Right atrium auricular region (tissue), 2 donors: ENCODE measurements around the gene S100A10. TPM values are rescaled to one million over a fixed set of nuclear protein-coding genes. Genes with fewer than 3 reads are reported as not detected.

Experiments
- DNase-seq: peaks from one replicate; pipeline ENCODE4 v3.0.0-alpha.2; 2019; ENCODE audit warnings: low spot score
- H3K27ac ChIP-seq, 2 donors: fragments of 200-600 bp; sonication (generic); 1 replicate in 1 of 2; 2 replicates in 1 of 2; pipeline ENCODE4 v1.5.1; 2016 to 2019
- H3K27me3 ChIP-seq, 2 donors: fragments of 200-600 bp; sonication (generic); one replicate each; pipeline versions ENCODE4 v1.5.1 to v1.6.0; 2017 to 2019
- H3K36me3 ChIP-seq: fragments of 200-600 bp; sonication (generic); one replicate; pipeline ENCODE4 v1.5.1; 2016
- H3K4me1 ChIP-seq, 2 donors: fragments of 200-600 bp; sonication (generic); one replicate each; pipeline versions ENCODE4 v1.5.1 to v1.6.0; 2017 to 2019
- H3K4me3 ChIP-seq, 2 donors: fragments of 200-600 bp; sonication (generic); 1 replicate in 1 of 2; 2 replicates in 1 of 2; pipeline ENCODE4 v1.5.1; 2017 to 2019; ENCODE audit warnings: mild to moderate bottlenecking in 1 of 2, moderate library complexity in 1 of 2
- H3K9me3 ChIP-seq, 2 donors: fragments of 200-600 bp; sonication (generic); one replicate each; pipeline ENCODE4 v1.5.1; 2019
- CTCF ChIP-seq, 2 donors: fragments of 200-600 bp; sonication (generic); IDR thresholded peaks; one replicate each; pipeline ENCODE4 v1.5.1; 2019; ENCODE audit warnings: antibody characterized with exemption in 2 of 2
- total RNA-seq, 2 donors: library from RNA; depleted of rRNA; stranded (reverse); fragments of >200 nt; gene quantifications; one replicate each; pipeline ENCODE4 v1.1.0, GENCODE V29; 2016

S100A10 gene
- total RNA-seq, 2 donors from 2014 or later: 75.2 to 116 TPM

DNA sequence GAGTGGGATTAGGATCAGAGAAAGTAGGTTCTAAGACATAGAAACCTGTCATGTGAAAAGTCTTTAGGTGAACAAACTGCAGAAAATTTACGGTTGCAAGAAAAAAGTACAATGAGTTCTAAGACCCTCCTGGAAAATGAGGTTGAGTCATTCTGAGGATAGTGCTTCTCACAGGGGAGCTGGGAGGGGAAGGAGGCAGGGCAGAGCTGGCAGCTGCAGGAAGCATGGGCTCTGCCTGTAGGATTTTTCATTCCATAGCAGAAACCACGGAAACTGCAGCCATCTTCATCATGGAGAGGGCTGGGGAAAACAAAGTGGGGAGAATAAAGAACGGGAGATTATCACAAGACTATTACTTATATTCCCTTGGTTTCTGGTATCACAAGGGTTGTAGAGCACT is 58.5 kb downstream of the S100A10 start:
- no peaks in the 10 kb centered on the region for H3K9me3 ChIP-seq
- no peak for TF ChIP-seq CTCF (IDR thresholded peaks at IDR 0.05)
- H3K4me1 ChIP-seq: peaks cover 0 to 7% of the 10 kb centered on the region in 2 donors
- no peaks in the 10 kb centered on the region for H3K27me3 ChIP-seq
- no peak overlapping the region for H3K27ac ChIP-seq
- H3K4me3 ChIP-seq: no peak overlapping the region
- no peaks in the 10 kb centered on the region for H3K36me3 ChIP-seq
- no peak for DNase-seq

DNA sequence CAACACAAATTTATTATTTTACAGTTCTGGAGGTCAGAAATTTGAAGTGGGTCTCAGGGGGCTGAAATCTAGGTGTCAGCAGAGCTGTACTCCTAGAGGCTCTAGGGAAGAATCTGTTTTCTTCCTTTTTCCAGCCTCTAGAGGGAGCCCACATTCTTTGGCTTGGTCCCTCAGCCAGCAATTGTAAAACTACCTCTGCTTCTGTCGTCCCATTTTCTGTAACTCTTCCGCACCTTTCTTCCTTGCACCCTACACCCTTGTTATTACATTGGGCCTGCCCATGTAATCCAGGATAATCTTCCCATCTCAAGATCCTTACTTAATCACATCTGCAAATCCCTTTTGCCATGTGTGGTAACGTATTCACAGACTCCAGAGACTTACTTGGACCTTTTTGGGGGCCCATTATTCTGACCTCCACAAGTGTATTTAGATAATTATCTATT is 59.6 kb downstream of the S100A10 start:
- no peak for DNase-seq
- peak; percentile 56 to 88 for TF ChIP-seq CTCF (IDR thresholded peaks at IDR 0.05)
- Histone ChIP-seq H3K4me1 (peaks cover 0 to 6% of the 10 kb centered on the region in 2 donors), H3K27me3 (no peaks in the 10 kb centered on the region), H3K9me3 (no peaks in the 10 kb centered on the region), H3K4me3 (no peak overlapping the region), H3K27ac (no peak overlapping the region), H3K36me3 (no peaks in the 10 kb centered on the region)

Other genes with a start within 250 kb of the S100A10 start
- 10 to 100 TPM; 32.7 to 38.9 TPM for gene MRPL9, start 230.4 kb downstream of the S100A10 start, total RNA-seq
- gene TDRKH, start 203.4 kb downstream of the S100A10 start, total RNA-seq: 1 to 10 TPM; 3.3 to 4.2 TPM
- gene LINGO4, start 188.4 kb downstream of the S100A10 start, total RNA-seq: under 1 TPM; 0.20 to 0.33 TPM
- 10 to 100 TPM in 1 of 2 donors, 1 to 10 TPM in 1; 9.1 to 10.3 TPM for gene RORC, start 162.1 kb downstream of the S100A10 start, total RNA-seq
- not detected for gene C2CD4D, start 154.0 kb downstream of the S100A10 start, total RNA-seq
- gene THEM5, start 140.1 kb downstream of the S100A10 start, total RNA-seq: not detected
- 10 to 100 TPM; 18.5 to 23.1 TPM for gene THEM4, start 84.3 kb downstream of the S100A10 start, total RNA-seq
- gene S100A11, start 43.1 kb upstream of the S100A10 start, total RNA-seq: 100 to 1,000 TPM in 1 of 2 donors, 10 to 100 TPM in 1; 59.0 to 172 TPM
- gene TCHHL1, start 95.2 kb upstream of the S100A10 start, total RNA-seq: not detected
- under 1 TPM; 0.04 to 0.12 TPM for gene TCHH, start 121.6 kb upstream of the S100A10 start, total RNA-seq
- gene RPTN, start 165.4 kb upstream of the S100A10 start, total RNA-seq: not detected
- gene HRNR, start 230.3 kb upstream of the S100A10 start, total RNA-seq: not detected